Esophagus muscularis mucosa (tissue), 4 donors: ENCODE measurements around the gene PJA1. TPM values are rescaled to one million over a fixed set of nuclear protein-coding genes. Genes with fewer than 3 reads are reported as not detected.

Experiments
- DNase-seq: peaks from one replicate; pipeline ENCODE4 v3.0.0-alpha.2; 2017; ENCODE audit errors: extremely low spot score
- H3K27ac ChIP-seq, 4 donors: fragments of 200-600 bp; sonication (generic); replicated peaks in 1 of 4; 1 replicate in 3 of 4; 2 replicates in 1 of 4; pipeline ENCODE4 v1.5.1; 2016 to 2019; ENCODE audit warnings: mild to moderate bottlenecking in 1 of 4
- H3K27me3 ChIP-seq, 4 donors: fragments of 200-600 bp; sonication (generic); one replicate each; pipeline versions ENCODE4 v1.5.1 to v1.6.0; 2016 to 2019
- H3K36me3 ChIP-seq, 4 donors: fragments of 200-600 bp; sonication (generic); one replicate each; pipeline ENCODE4 v1.5.1; 2016 to 2019
- H3K4me1 ChIP-seq, 4 donors: fragments of 200-600 bp; sonication (generic); one replicate each; pipeline ENCODE4 v1.5.1; 2016 to 2019
- H3K4me3 ChIP-seq, 4 donors: fragments of 200-600 bp; sonication (generic); 1 replicate in 2 of 4; 2 replicates in 2 of 4; pipeline ENCODE4 v1.5.1; 2016 to 2019; ENCODE audit warnings: mild to moderate bottlenecking in 4 of 4, moderate library complexity in 1 of 4
- H3K9me3 ChIP-seq, 4 donors: fragments of 200-600 bp; sonication (generic); 1 replicate in 3 of 4; 2 replicates in 1 of 4; pipeline ENCODE4 v1.5.1; 2016 to 2019
- EP300 ChIP-seq: sonication (generic); formaldehyde crosslinking; IDR thresholded peaks from one replicate; pipeline ENCODE4 v1.6.1; 2017; ENCODE audit warnings: antibody characterized with exemption
- POLR2A ChIP-seq: fragments of 450-650 bp; IDR thresholded peaks from one replicate; pipeline ENCODE4 v1.6.1; 2017; ENCODE audit warnings: antibody characterized with exemption, moderate library complexity, mild to moderate bottlenecking, low read depth
- POLR2AphosphoS5 ChIP-seq, 2 donors: sonication (generic); formaldehyde crosslinking; IDR thresholded peaks; one replicate each; pipeline ENCODE4 v1.6.1; 2017; ENCODE audit warnings: antibody characterized with exemption in 2 of 2
- WGBS: methylation state at CpG from one replicate; pipeline ENCODE4 v1.1.5; 2018; 5-methylcytosine and 5-hydroxymethylcytosine counted together
- intact Hi-C: fragments of 100-400 bp; cut with DNase I; formaldehyde crosslinking; loops from one replicate; pipeline ENCODE4 v1.15.1; 2023
- total RNA-seq, 4 donors: library from RNA; depleted of rRNA; stranded (reverse); fragments of >200 nt; gene quantifications; one replicate each; pipeline versions ENCODE4 v1.1.0 to v1.2.1, GENCODE V29; 2016
- TF ChIP-seq, protein P1 (sequence below), 3 experiments: fragments of 200-600 bp in 2 of 3; fragments of 450-650 bp in 1 of 3; sonication (generic) in 2 of 3; IDR thresholded peaks; one replicate each; pipeline ENCODE4 v1.5.1; 2017 to 2019; ENCODE audit warnings: antibody characterized with exemption in 3 of 3, mild to moderate bottlenecking in 2 of 3, moderate library complexity in 1 of 3

PJA1 gene
- total RNA-seq, result 10 to 100 TPM; 17.0 to 25.9 (median 20.6) TPM

GRCh38 chrX:69165087-69165651 lies at the start of gene PJA1:
PJA1 (minus strand) TSS chrX:69165453; CDS start chrX:69163073, 2,380 bp downstream.
- 32% methylated on average over 42 of the region's 48 CpGs for WGBS

DNA sequence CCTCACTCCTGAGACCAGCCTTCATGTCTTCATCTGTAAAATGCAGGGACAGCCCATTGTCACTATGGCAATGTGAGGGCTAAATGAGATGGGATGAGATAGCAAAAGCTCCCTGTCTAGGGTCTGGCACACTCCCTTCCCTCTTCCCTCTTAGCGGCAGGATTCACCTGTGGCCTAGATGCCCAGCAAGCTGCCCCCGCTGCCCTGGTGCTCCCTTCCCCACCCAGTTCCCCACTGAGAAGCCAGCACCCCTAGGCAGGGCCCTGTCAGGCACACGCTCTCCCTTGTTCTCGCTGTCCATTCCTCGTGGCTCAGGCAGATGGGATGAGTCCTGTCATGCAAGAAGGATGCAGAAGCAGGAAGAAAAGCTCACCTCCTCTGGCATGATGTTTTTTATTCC lies 49.2 kb upstream of the PJA1 start:
- no peak for TF ChIP-seq EP300
- no peak for TF ChIP-seq POLR2AphosphoS5 (IDR thresholded peaks at IDR 0.05)
- TF ChIP-seq, protein P1, sequence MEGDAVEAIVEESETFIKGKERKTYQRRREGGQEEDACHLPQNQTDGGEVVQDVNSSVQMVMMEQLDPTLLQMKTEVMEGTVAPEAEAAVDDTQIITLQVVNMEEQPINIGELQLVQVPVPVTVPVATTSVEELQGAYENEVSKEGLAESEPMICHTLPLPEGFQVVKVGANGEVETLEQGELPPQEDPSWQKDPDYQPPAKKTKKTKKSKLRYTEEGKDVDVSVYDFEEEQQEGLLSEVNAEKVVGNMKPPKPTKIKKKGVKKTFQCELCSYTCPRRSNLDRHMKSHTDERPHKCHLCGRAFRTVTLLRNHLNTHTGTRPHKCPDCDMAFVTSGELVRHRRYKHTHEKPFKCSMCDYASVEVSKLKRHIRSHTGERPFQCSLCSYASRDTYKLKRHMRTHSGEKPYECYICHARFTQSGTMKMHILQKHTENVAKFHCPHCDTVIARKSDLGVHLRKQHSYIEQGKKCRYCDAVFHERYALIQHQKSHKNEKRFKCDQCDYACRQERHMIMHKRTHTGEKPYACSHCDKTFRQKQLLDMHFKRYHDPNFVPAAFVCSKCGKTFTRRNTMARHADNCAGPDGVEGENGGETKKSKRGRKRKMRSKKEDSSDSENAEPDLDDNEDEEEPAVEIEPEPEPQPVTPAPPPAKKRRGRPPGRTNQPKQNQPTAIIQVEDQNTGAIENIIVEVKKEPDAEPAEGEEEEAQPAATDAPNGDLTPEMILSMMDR (IDR thresholded peaks at IDR 0.05), result no peak
- no peak for TF ChIP-seq POLR2A
- intact Hi-C loops, result no loop called here

More at GRCh38 chrX:69165087-69165651, at the start of gene PJA1:
- Histone ChIP-seq H3K27me3 (no peaks in the 10 kb centered on the region), H3K9me3 (peaks cover 0 to 13% (median 0%) of the 10 kb centered on the region in 4 donors), H3K4me3 (peak within 1 kb of the TSS; percentile 63 to 78 (median 72)), H3K36me3 (peaks cover 0 to 16% (median 2%) of the 10 kb centered on the region in 4 donors), H3K27ac (peak within 1 kb of the TSS; percentile 76 to 87 (median 84)), H3K4me1 (peaks cover 0 to 19% (median 16%) of the 10 kb centered on the region in 4 donors)
- intact Hi-C loops, result no loop called here
- DNase-seq, result no peak
- TF ChIP-seq POLR2AphosphoS5 (IDR thresholded peaks at IDR 0.05) (peak; percentile 80 to 91), POLR2A (peak; percentile 29)
- TF ChIP-seq, protein P1 (IDR thresholded peaks at IDR 0.05), result no peak

GRCh38 chrX:69211701-69212100 lies 46.4 kb upstream of the PJA1 start:
- Histone ChIP-seq H3K4me3 (no peak overlapping the region), H3K9me3 (peaks cover 0 to 9% (median 0%) of the 10 kb centered on the region in 4 donors), H3K27ac (no peak overlapping the region), H3K27me3 (peaks cover 0 to 5% (median 0%) of the 10 kb centered on the region in 4 donors), H3K4me1 (peaks cover 5 to 35% (median 17%) of the 10 kb centered on the region in 4 donors), H3K36me3 (no peaks in the 10 kb centered on the region)
- intact Hi-C loops, result no loop called here
- WGBS, result 38% methylated on average over 2 of the region's 2 CpGs
- DNase-seq, result no peak
- TF ChIP-seq, protein P1 (IDR thresholded peaks at IDR 0.05), result no peak
- TF ChIP-seq POLR2AphosphoS5 (IDR thresholded peaks at IDR 0.05) (no peak), EP300 (no peak), POLR2A (no peak)

More for the DNA sequence above, 49.2 kb upstream of the PJA1 start:
- Histone ChIP-seq H3K4me3 (no peak overlapping the region), H3K36me3 (no peaks in the 10 kb centered on the region), H3K27me3 (peaks cover 0 to 5% (median 0%) of the 10 kb centered on the region in 4 donors), H3K9me3 (peaks cover 0 to 8% (median 0%) of the 10 kb centered on the region in 4 donors), H3K27ac (no peak overlapping the region), H3K4me1 (peaks cover 5 to 45% (median 24%) of the 10 kb centered on the region in 4 donors)
- 65% methylated on average over 5 of the region's 5 CpGs for WGBS
- no peak for DNase-seq

GRCh38 chrX:69210581-69210980 lies 45.3 kb upstream of the PJA1 start:
- no peak for DNase-seq
- no peak for TF ChIP-seq POLR2A
- TF ChIP-seq EP300, result no peak
- TF ChIP-seq, protein P1 (IDR thresholded peaks at IDR 0.05), result no peak
- TF ChIP-seq POLR2AphosphoS5 (IDR thresholded peaks at IDR 0.05), result no peak
- no peaks in the 10 kb centered on the region for H3K36me3 ChIP-seq
- peak overlapping the region in 2 of 4 donors; percentile 7 to 57 for H3K27ac ChIP-seq
- 33% methylated on average over 3 of the region's 3 CpGs for WGBS
- H3K4me1 ChIP-seq, result peaks cover 5 to 24% (median 13%) of the 10 kb centered on the region in 4 donors
- intact Hi-C loops, result no loop called here
- H3K4me3 ChIP-seq, result no peak overlapping the region
- H3K27me3 ChIP-seq, result peaks cover 0 to 2% (median 0%) of the 10 kb centered on the region in 4 donors
- H3K9me3 ChIP-seq, result peaks cover 0 to 9% (median 0%) of the 10 kb centered on the region in 4 donors
